Measurements from ENCODE around the gene ZNF778.

ZNF778 gene

GRCh38 chr16:89277641-89278341, 60.3 kb downstream of the ZNF778 start:
- no peak for DNase-seq (ENCODE audit: low spot score)

GRCh38 chr16:89278441-89279240, 61.1 kb downstream of the ZNF778 start:
- no peak for DNase-seq (ENCODE audit: low spot score)

GRCh38 chr16:89279666-89280481, 62.4 kb downstream of the ZNF778 start:
- DNase-seq (ENCODE audit: low spot score) = no peak

- no peak for DNase-seq (ENCODE audit: low spot score)
Observed at GRCh38 chr16:89280546-89281188, 63.2 kb downstream of the ZNF778 start.

GRCh38 chr16:89281189-89281577, 63.7 kb downstream of the ZNF778 start:
- no peak for DNase-seq (ENCODE audit: low spot score)

GRCh38 chr16:89281829-89282228, 64.3 kb downstream of the ZNF778 start:
- DNase-seq (ENCODE audit: low spot score) = no peak

GRCh38 chr16:89282523-89282922, 65.0 kb downstream of the ZNF778 start:
- no peak for DNase-seq (ENCODE audit: low spot score)

GRCh38 chr16:89283449-89283848, 65.9 kb downstream of the ZNF778 start:
- DNase-seq (ENCODE audit: low spot score) = no peak

GRCh38 chr16:89285381-89285780, 67.9 kb downstream of the ZNF778 start:
- no peak for DNase-seq (ENCODE audit: low spot score)

GRCh38 chr16:89286096-89286495, 68.6 kb downstream of the ZNF778 start:
- DNase-seq (ENCODE audit: low spot score) = no peak

All from Ammon's horn (tissue), 1 donor.